Myometrial cell (primary cell): Measurements from ENCODE around the gene OTOL1. TPM values are rescaled to one million over a fixed set of nuclear protein-coding genes. Genes with fewer than 3 reads are reported as not detected.

Source experiments
- total RNA-seq: library from RNA; depleted of rRNA; stranded (reverse); fragments of >200 nt; gene quantifications from 2 replicates; pipeline ENCODE4 v1.2.3, GENCODE V29; 2015

Gene OTOL1
- not detected in 2 replicates for total RNA-seq

DNA sequence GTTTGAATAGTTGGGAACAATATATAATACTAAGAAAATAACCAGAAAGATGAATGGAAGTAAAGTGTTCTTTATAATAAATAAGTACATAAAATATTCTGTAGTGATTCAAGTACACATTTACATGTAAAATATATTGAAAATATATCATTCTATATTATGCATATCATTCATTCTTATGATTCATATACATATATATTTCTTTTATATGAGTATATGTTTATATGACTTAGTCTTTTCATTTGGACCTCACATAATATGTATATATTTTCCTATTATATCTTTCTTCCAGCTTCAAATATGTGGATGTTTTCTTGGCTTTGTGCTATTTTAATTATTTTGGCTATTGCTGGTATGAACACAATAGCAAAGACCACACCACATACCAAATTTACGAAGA, at the start of gene OTOL1:
TSS of gene OTOL1 (plus strand) at position 301 of the 400 bp plus-strand sequence. CDS start at position 301, 0 bp downstream.

Other genes starting within 250 kb of the OTOL1 start
- gene SPTSSB, start 125.3 kb upstream of the OTOL1 start, total RNA-seq: not detected in 2 replicates